ENCODE data around the gene TNFSF8.

TNFSF8 gene, protein sequence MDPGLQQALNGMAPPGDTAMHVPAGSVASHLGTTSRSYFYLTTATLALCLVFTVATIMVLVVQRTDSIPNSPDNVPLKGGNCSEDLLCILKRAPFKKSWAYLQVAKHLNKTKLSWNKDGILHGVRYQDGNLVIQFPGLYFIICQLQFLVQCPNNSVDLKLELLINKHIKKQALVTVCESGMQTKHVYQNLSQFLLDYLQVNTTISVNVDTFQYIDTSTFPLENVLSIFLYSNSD

GRCh38 chr9:114930056-114930812 lies at the start of gene TNFSF8:
TSS of gene TNFSF8 (minus strand) at chr9:114930591. CDS start at chr9:114930303, 288 bp downstream.
- DNase-seq: no peak

GRCh38 chr9:114973216-114973615 lies 42.8 kb upstream of the TNFSF8 start:
- DNase-seq: no peak

DNA sequence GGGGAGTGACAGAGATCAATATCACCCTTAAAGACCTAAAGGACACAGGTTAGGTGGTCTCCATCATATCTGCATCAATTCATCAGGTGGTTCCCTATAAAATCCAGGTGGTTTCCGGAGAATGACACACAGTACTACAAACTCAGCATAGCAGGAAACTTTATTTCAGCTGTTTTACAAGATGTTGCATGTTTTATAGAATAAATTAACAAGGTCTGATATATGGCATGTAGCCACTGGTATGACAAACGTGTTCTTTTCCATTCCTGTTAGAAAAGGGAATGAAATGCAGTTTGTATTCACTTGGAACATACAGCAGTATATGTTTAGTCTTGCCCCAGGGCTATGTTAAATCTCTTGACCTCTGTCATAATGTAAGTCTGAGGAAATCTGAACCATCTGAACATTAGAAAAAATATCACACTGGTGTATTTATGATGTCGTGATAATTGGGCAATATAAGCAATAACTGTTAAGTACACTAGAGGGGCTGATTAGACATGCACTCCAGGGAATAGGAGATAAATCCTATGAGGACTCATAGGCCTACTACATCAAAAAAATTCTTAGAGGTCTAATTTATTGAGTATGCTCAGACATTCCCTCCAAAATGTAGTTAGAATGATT lies 42.2 kb upstream of the TNFSF8 start:
- DNase-seq: no peak

GRCh38 chr9:114969269-114969668 lies 38.9 kb upstream of the TNFSF8 start:
- no peak for DNase-seq

- no peak for DNase-seq
Measured at GRCh38 chr9:114968671-114969070, 38.3 kb upstream of the TNFSF8 start.

GRCh38 chr9:114965564-114965963 lies 35.2 kb upstream of the TNFSF8 start:
- DNase-seq: no peak

- DNase-seq: no peak
Measured at GRCh38 chr9:114962809-114963208, 32.4 kb upstream of the TNFSF8 start.

GRCh38 chr9:114960276-114960675 lies 29.9 kb upstream of the TNFSF8 start:
- no peak for DNase-seq

DNA sequence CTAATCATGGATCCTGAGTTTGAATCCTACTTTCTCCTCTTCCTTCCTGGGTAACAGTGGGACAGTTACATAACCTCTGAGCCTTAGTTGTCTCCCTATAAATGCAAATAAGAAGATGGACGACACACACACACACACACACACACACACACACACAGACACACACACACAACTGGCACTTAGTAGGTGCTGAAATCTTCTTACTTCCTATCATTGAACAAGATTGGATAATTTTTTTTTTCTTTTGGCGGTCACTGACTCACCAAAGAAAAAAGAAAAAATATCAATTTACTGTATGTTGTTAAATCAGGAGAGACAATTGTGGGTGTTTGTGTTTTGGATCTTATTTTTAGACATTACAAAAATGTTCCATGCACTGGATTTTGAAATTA lies 28.4 kb upstream of the TNFSF8 start:
- DNase-seq: no peak

DNA sequence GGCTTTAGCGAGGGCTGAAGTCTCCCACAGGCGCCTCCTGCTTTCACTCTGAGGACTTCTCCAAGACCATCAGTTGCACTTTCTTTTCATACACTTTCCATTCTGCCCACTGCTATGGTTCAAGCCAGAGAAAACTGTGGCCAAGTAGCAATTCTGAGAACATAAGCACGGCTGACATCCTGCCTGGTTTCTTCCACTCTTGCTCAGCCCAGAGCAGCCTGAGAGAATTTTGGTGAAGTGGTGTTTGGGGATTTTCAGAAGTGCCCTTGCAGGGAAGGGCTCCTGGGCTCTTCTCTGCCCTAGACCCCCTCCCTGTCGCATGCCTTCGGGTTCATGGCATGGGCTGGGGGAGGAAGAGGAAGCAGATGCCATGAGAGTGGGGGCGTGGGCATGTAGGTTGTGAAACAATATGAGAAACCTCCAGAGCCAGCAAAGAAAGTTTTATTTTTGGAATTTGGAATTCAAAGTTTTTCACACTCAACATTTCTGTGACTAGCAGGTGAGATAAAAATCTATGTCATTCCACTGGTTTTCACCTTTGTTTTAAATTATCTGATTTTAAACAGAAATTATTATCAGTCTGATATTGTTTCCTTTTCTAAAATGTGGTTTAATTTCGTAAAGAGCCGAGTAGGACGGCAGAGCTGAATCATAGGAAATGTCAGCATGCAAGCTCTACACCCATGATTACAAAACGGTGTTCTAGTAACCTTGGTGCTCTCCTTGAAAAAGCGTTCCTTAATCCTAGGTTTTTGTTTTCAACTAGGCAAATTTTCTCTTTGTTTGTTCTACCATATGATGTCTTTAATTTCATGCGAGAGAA lies 27.8 kb upstream of the TNFSF8 start:
- DNase-seq: no peak

DNA sequence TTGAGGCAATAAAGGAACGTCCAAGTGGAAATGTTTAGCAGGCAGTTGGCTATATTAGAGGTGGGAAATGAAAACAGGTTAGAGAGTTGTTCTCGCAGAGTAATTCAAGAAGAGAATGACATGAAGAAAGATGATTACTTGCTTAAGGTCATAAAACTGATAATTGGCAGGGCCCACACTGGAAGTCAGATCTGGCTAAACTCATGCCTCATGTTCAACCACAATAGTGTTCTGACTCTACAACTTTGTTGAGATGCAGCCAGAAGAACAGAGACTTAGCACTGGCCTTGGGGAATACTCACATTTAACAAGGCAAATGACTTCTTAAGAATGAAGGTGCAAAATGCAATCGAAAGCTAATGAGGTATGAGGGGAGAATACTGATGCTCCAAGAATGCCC lies 27.2 kb upstream of the TNFSF8 start:
- no peak for DNase-seq

- peak; percentile 3 for DNase-seq
Measured at GRCh38 chr9:114954956-114955582, 24.7 kb upstream of the TNFSF8 start.

- no peak for DNase-seq
Measured at GRCh38 chr9:114953959-114954358, 23.6 kb upstream of the TNFSF8 start.

DNA sequence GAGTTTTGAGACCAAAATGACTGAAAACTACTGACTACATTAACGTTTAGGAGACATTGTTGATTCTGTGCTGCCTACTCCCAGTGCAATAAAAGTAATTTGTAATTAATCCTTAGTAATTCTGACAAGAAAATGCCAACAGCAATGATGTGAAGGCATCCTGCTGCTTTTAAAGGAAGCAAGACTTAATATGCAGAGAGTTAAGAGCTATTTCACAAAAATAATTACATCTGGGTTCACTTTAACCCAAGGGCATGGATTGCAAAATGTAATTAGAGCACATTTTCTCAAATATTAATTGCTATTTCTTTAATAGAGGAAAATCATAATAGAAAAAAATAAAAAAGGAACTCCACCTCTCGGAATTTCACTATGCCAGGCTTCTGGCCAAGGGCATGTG lies 22.7 kb upstream of the TNFSF8 start:
- no peak for DNase-seq

- DNase-seq: no peak
Measured at GRCh38 chr9:114950761-114951160, 20.4 kb upstream of the TNFSF8 start.

DNA sequence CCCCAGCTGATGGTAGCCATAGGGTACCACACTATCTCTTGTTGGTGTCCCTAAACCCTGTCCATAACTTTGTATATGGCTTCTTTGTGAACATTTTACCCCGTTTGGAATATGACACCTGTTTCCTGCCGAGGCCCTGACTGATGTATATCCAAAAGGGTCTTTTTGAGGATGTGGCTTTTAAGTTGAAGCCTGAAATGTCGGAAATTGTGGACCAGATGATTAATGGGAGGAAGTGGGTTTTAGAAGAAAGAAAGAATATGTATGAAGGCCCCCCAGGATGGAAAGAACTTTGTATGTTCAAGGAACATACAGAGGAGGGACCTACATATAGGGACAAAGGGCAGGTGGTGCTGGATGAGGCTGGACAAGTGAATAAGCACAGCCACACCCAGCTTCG lies 16.7 kb upstream of the TNFSF8 start:
- no peak for DNase-seq

- no peak for DNase-seq
Measured at GRCh38 chr9:114945616-114946412, 15.4 kb upstream of the TNFSF8 start.

DNA sequence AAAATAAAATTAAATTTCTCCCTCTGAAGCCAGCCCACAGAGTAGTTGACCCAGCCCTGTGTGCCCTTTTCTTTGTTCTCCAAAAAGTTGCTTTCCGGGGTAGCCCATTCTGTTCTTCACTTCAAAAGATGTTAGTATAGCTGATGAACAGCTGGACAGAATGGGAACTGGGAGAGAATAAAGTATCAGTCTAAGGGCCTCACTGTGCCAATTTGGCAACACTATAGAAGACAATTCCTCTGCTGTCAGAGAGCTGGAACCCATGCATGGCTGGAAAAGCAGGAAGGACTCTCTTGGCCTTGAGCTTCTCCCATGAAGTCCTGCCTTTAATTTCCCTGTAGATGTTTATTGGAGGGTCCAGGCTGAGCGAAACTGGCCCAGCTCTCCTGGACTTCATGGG lies 11.0 kb upstream of the TNFSF8 start:
- DNase-seq: no peak

- no peak for DNase-seq
Measured at GRCh38 chr9:114938687-114939575, 8.5 kb upstream of the TNFSF8 start.

DNA sequence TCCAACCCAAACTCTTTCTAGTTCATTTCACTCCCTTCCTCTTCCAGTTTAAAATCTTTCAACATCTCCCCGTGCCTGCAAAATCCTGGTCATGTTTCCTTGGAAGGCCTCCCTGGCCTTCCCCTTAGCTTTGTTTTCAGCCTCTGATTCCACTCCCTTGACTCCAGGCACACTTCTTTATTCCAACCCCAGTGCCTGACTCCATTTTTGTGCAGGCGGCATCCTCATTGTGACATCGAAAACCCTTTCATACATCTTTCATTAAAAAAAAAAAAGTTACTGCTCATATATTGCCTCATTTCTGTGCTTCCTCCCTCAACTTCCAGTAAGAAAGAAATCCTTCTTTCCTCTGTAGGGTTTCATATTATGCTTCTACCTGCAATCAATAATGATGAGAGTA lies 7.1 kb upstream of the TNFSF8 start:
- DNase-seq: no peak

- DNase-seq: no peak
Measured at GRCh38 chr9:114936581-114936980, 6.2 kb upstream of the TNFSF8 start.
